SHP77 (cell line): ENCODE measurements around the gene TEKT2.
A peak's percentile ranks its signal among the peaks of the same experiment; 100 is the strongest.

Experiments
- DNase-seq, 2 experiments: peaks; one replicate each; lab custom pipeline; 2025; lab: John Stamatoyannopoulos, UW

The TEKT2 gene

GRCh38 chr1:36128126-36128904 lies 44.4 kb downstream of the TEKT2 start:
- DNase-seq = no peak

GRCh38 chr1:36128905-36129206 lies 45.0 kb downstream of the TEKT2 start:
- DNase-seq = no peak

GRCh38 chr1:36132029-36132428 lies 48.1 kb downstream of the TEKT2 start:
- DNase-seq = no peak

- DNase-seq = peak; percentile 33 to 58
Observed at GRCh38 chr1:36133484-36133883, 49.6 kb downstream of the TEKT2 start.

GRCh38 chr1:36134031-36134430 lies 50.1 kb downstream of the TEKT2 start:
- DNase-seq = no peak

- peak; percentile 15 to 33 for DNase-seq
Observed at GRCh38 chr1:36134505-36135329, 50.8 kb downstream of the TEKT2 start.

- no peak for DNase-seq
Observed at GRCh38 chr1:36135330-36135667, 51.4 kb downstream of the TEKT2 start.

GRCh38 chr1:36135796-36136195 lies 51.9 kb downstream of the TEKT2 start:
- no peak for DNase-seq

GRCh38 chr1:36136535-36136934 lies 52.6 kb downstream of the TEKT2 start:
- DNase-seq = no peak

GRCh38 chr1:36137226-36137625 lies 53.3 kb downstream of the TEKT2 start:
- no peak for DNase-seq

GRCh38 chr1:36137776-36138175 lies 53.9 kb downstream of the TEKT2 start:
- no peak for DNase-seq
